H1 (cell line): Measurements from ENCODE around the gene KRTAP5-8. TPM values are rescaled to one million over a fixed set of nuclear protein-coding genes. Genes with fewer than 3 reads are reported as not detected.

ENCODE experiments used
- CTCF ChIA-PET: fragments of 300-600 bp; sonication (Branson Sonifier 250); formaldehyde crosslinking; loops from one replicate; lab custom pipeline; 2021; ENCODE audit not compliant: partially characterized antibody; lab: Charles Lee
- POLR2A ChIA-PET: fragments of 300-600 bp; sonication (Branson Sonifier 250); formaldehyde crosslinking; loops from one replicate; lab custom pipeline; 2021; ENCODE audit warnings: inconsistent platforms; ENCODE audit not compliant: partially characterized antibody; lab: Charles Lee
- DNase-seq, 2 experiments: peaks; one replicate each; pipeline versions ENCODE4 v3.0.0 to v3.0.0-alpha.2; 2010 to 2022; ENCODE audit warnings: low spot score in 2 of 2, low read depth in 1 of 2, mixed read lengths in 1 of 2
- FAIRE-seq: peaks from 2 replicates; lab custom pipeline; 2011; peaks lifted over from hg19 to GRCh38; lab: Jason Lieb, UNC
- H2AFZ ChIP-seq: 2 replicates; pipeline ENCODE4 v1.8.1; 2012; ENCODE audit warnings: low read length, inconsistent platforms
- H2AK5ac ChIP-seq: 2 replicates; pipeline ENCODE4 v1.6.1; 2013; ENCODE audit warnings: low read depth, low read length
- H2BK120ac ChIP-seq: replicated peaks from 2 replicates; pipeline ENCODE3; 2013; ENCODE audit warnings: low read depth, low read length, inconsistent platforms
- H2BK12ac ChIP-seq: 2 replicates; pipeline ENCODE4 v1.6.1; 2013; ENCODE audit warnings: low read depth, low read length
- H2BK15ac ChIP-seq: 2 replicates; pipeline ENCODE4 v1.6.1; 2013; ENCODE audit warnings: low read length
- H2BK20ac ChIP-seq: 2 replicates; pipeline ENCODE4 v1.6.1; 2013; ENCODE audit warnings: low read length
- H2BK5ac ChIP-seq: 2 replicates; pipeline ENCODE4 v1.6.1; 2013; ENCODE audit warnings: low read depth, low read length
- H3K14ac ChIP-seq: 2 replicates; pipeline ENCODE4 v1.6.1; 2013; ENCODE audit warnings: inconsistent platforms; ENCODE audit not compliant: insufficient read length
- H3K18ac ChIP-seq: 2 replicates; pipeline ENCODE4 v1.6.1; 2013; ENCODE audit warnings: low read length; ENCODE audit errors: extremely low read depth
- H3K23ac ChIP-seq: 2 replicates; pipeline ENCODE4 v1.6.1; 2013; ENCODE audit warnings: inconsistent platforms; ENCODE audit not compliant: insufficient read length
- H3K23me2 ChIP-seq: 2 replicates; pipeline ENCODE4 v1.6.1; 2013; ENCODE audit warnings: low read depth, low read length
- H3K27ac ChIP-seq: 2 replicates; pipeline ENCODE4 v1.6.1; 2011; ENCODE audit warnings: low read depth, low read length, inconsistent platforms
- H3K27me3 ChIP-seq, 4 experiments: replicated peaks in 1 of 4; 1 replicate in 1 of 4; 2 replicates in 3 of 4; pipeline versions ENCODE4 v1.6.1 to v1.8.1; 2011 to 2013; ENCODE audit warnings: low read length in 3 of 4, mild to moderate bottlenecking in 3 of 4, inconsistent platforms in 2 of 4, mixed read lengths in 2 of 4, moderate library complexity in 1 of 4; ENCODE audit not compliant: control insufficient read depth in 3 of 4, insufficient read depth in 3 of 4; ENCODE audit errors: extremely low read depth in 1 of 4
- H3K36me3 ChIP-seq, 4 experiments: 2 replicates each; pipeline versions ENCODE4 v1.6.1 to v1.8.1; 2011 to 2013; ENCODE audit warnings: mild to moderate bottlenecking in 4 of 4, low read length in 3 of 4, moderate library complexity in 2 of 4, control low read depth in 1 of 4, inconsistent platforms in 1 of 4; ENCODE audit not compliant: insufficient read depth in 4 of 4, control insufficient read depth in 2 of 4
- H3K4ac ChIP-seq: replicated peaks from 2 replicates; pipeline ENCODE3; 2013; ENCODE audit warnings: low read length, low read depth, mixed read lengths, inconsistent platforms; ENCODE audit not compliant: insufficient read length
- H3K4me1 ChIP-seq, 4 experiments: replicated peaks in 1 of 4; 1 replicate in 1 of 4; 2 replicates in 3 of 4; pipeline versions ENCODE4 v1.6.1 to v1.8.1; 2011 to 2013; ENCODE audit warnings: low read length in 3 of 4, inconsistent platforms in 2 of 4, mixed read lengths in 1 of 4; ENCODE audit not compliant: insufficient read depth in 4 of 4, control insufficient read depth in 3 of 4
- H3K4me2 ChIP-seq, 2 experiments: 2 replicates each; pipeline versions ENCODE4 v1.6.1 to v1.8.1; 2011 to 2013; ENCODE audit warnings: low read depth in 2 of 2, low read length in 2 of 2, control low read depth in 1 of 2, inconsistent platforms in 1 of 2, mild to moderate bottlenecking in 1 of 2; ENCODE audit not compliant: insufficient read depth in 1 of 2
- H3K4me3 ChIP-seq, 4 experiments: fragments of 200-600, 300-600 bp in 1 of 4; sonication (generic), shearing (Covaris generic), sonication (Bioruptor Twin) in 1 of 4; 2 replicates each; pipeline versions ENCODE4 v1.5.1 to v1.8.1; 2011 to 2016; ENCODE audit warnings: low read length in 4 of 4, low read depth in 3 of 4, control low read depth in 2 of 4, inconsistent platforms in 2 of 4, mild to moderate bottlenecking in 2 of 4, mixed read lengths in 1 of 4, moderate library complexity in 1 of 4; ENCODE audit not compliant: insufficient read depth in 2 of 4; ENCODE audit errors: extremely low read depth in 1 of 4
- H3K56ac ChIP-seq: replicated peaks from 2 replicates; pipeline ENCODE3; 2013; ENCODE audit warnings: low read depth, mild to moderate bottlenecking, mixed read lengths, low read length, inconsistent platforms; ENCODE audit not compliant: insufficient read length
- H3K79me1 ChIP-seq: 2 replicates; pipeline ENCODE4 v1.6.1; 2013; ENCODE audit warnings: low read depth, low read length, control low read depth
- H3K79me2 ChIP-seq, 2 experiments: 2 replicates each; pipeline versions ENCODE4 v1.6.1 to v1.8.1; 2012 to 2013; ENCODE audit warnings: low read length in 2 of 2, mild to moderate bottlenecking in 2 of 2, inconsistent platforms in 1 of 2; ENCODE audit not compliant: insufficient read depth in 2 of 2, control insufficient read depth in 1 of 2
- H3K9ac ChIP-seq, 4 experiments: replicated peaks in 1 of 4; 1 replicate in 1 of 4; 2 replicates in 3 of 4; pipeline versions ENCODE4 v1.6.1 to v1.8.1; 2011 to 2013; ENCODE audit warnings: low read depth in 3 of 4, low read length in 3 of 4, control low read depth in 2 of 4, mild to moderate bottlenecking in 2 of 4, moderate library complexity in 2 of 4, inconsistent platforms in 1 of 4; ENCODE audit errors: extremely low read depth in 1 of 4
- H3K9me3 ChIP-seq, 2 experiments: 2 replicates each; pipeline versions ENCODE4 v1.6.1 to v1.8.1; 2012 to 2013; ENCODE audit warnings: mild to moderate bottlenecking in 2 of 2, moderate library complexity in 2 of 2, control low read depth in 1 of 2, inconsistent platforms in 1 of 2, low read depth in 1 of 2, low read length in 1 of 2, mixed read lengths in 1 of 2; ENCODE audit not compliant: insufficient read depth in 2 of 2
- H4K20me1 ChIP-seq, 2 experiments: replicated peaks in 1 of 2; 2 replicates each; pipeline versions ENCODE3 to v1.8.1; 2011 to 2013; ENCODE audit warnings: inconsistent platforms in 2 of 2, low read length in 2 of 2, mild to moderate bottlenecking in 1 of 2; ENCODE audit not compliant: insufficient read depth in 2 of 2, control insufficient read depth in 1 of 2
- H4K5ac ChIP-seq: 2 replicates; pipeline ENCODE4 v1.6.1; 2013; ENCODE audit warnings: low read length, low read depth, mixed read lengths, inconsistent platforms; ENCODE audit not compliant: insufficient read length
- H4K8ac ChIP-seq: 2 replicates; pipeline ENCODE4 v1.8.0; 2013; ENCODE audit warnings: mild to moderate bottlenecking, moderate library complexity, low read length, inconsistent platforms; ENCODE audit not compliant: insufficient read depth; ENCODE audit errors: extremely low read depth
- H4K91ac ChIP-seq: replicated peaks from 2 replicates; pipeline ENCODE3; 2013; ENCODE audit warnings: low read length, mixed read lengths, inconsistent platforms; ENCODE audit not compliant: insufficient read length
- BRCA1 ChIP-seq: IDR thresholded peaks from 2 replicates; pipeline ENCODE4 v1.6.1; 2012; ENCODE audit warnings: low read depth, low read length, improper control_type of control experiment
- CHD2 ChIP-seq: IDR thresholded peaks from 2 replicates; pipeline ENCODE4 v1.6.1; 2012; ENCODE audit warnings: low read length, improper control_type of control experiment
- GTF2F1 ChIP-seq: IDR thresholded peaks from 2 replicates; pipeline ENCODE4 v1.6.1; 2012; ENCODE audit warnings: low read depth, low read length, improper control_type of control experiment, borderline replicate concordance
- JUND ChIP-seq: IDR thresholded peaks from 2 replicates; pipeline ENCODE4 v1.6.1; 2011; ENCODE audit warnings: mild to moderate bottlenecking, improper control_type of control experiment, low read length
- KDM1A ChIP-seq: fragments of 200-600, 300-600 bp; sonication (generic); IDR thresholded peaks from 2 replicates; pipeline ENCODE4 v1.7.1; 2016; ENCODE audit warnings: mild to moderate bottlenecking, low read length, borderline replicate concordance
- KDM4A ChIP-seq: IDR thresholded peaks from one replicate; pipeline ENCODE4 v1.7.1; 2012; ENCODE audit warnings: low read depth, mild to moderate bottlenecking, moderate library complexity, low read length, inconsistent platforms; ENCODE audit not compliant: severe bottlenecking
- MAX ChIP-seq: IDR thresholded peaks from 2 replicates; pipeline ENCODE4 v1.6.1; 2012; ENCODE audit warnings: inconsistent platforms
- RNF2 ChIP-seq: fragments of 200-900, 300-1000 bp; sonication (generic); IDR thresholded peaks from 2 replicates; pipeline ENCODE4 v1.7.1; 2016; ENCODE audit warnings: borderline replicate concordance, low read depth, mild to moderate bottlenecking, antibody characterized with exemption, low read length; ENCODE audit not compliant: poor library complexity, severe bottlenecking; ENCODE audit errors: missing control alignments
- SRF ChIP-seq: IDR thresholded peaks from 2 replicates; pipeline ENCODE4 v1.6.1; 2011; ENCODE audit warnings: mild to moderate bottlenecking, low read depth, low read length, moderate library complexity
- YY1 ChIP-seq: IDR thresholded peaks from 2 replicates; pipeline ENCODE4 v1.6.1; 2011; ENCODE audit warnings: low read depth, mild to moderate bottlenecking, low read length
- WGBS, 2 experiments: shearing (Covaris generic) in 1 of 2; methylation state at CpG; one replicate each; pipeline versions ENCODE4 v1.1.6 to v1.1.7; 2013 to 2015; ENCODE audit warnings: low lambda C conversion rate in 2 of 2, mixed read lengths in 2 of 2, inconsistent platforms in 1 of 2, low coverage in 1 of 2, missing lambda C conversion rate in 1 of 2; ENCODE audit not compliant: insufficient replicate concordance in 2 of 2, insufficient coverage in 1 of 2, insufficient read length in 1 of 2; ENCODE audit errors: extremely low coverage in 1 of 2, missing lambda C conversion rate in 1 of 2; 5-methylcytosine and 5-hydroxymethylcytosine counted together
- polyA plus RNA-seq, 7 experiments: library from polyadenylated mRNA; depleted of rRNA in 3 of 7; stranded (reverse) in 5 of 7; unstranded in 2 of 7; fragments of >200 nt in 5 of 7; fragments of 200-250 nt in 2 of 7; gene quantifications; 1 replicate in 5 of 7; 2 replicates in 1 of 7; 4 replicates in 1 of 7; pipeline versions ENCODE4 v1.2.1 to v1.2.3, GENCODE V29; 2011 to 2013; ENCODE audit warnings: missing spikeins in 2 of 7, mixed read lengths in 2 of 7
- total RNA-seq: library from RNA; stranded (reverse); fragmentation: NEBNext Ultra II Directional; extraction: Animal tissue kit (Norgen Biotek cat#: 25700); gene quantifications from 2 replicates; pipeline ENCODE4 v1.2.1, GENCODE V29; 2021

Gene KRTAP5-8
- total and polyA plus RNA-seq, 2 of the 8 experiments (the other 6 are each of a cell fraction or from before 2014, with no cell fraction given) = not detected

GRCh38 chr11:71537537-71537936 lies 288 bp upstream of the KRTAP5-8 start:
- Histone ChIP-seq H3K9ac (no peak overlapping the region), H3K4ac (no peak overlapping the region), H3K36me3 (no peaks in the 10 kb centered on the region), H3K14ac (no peak overlapping the region), H2BK15ac (no peak overlapping the region), H3K79me2 (no peaks in the 10 kb centered on the region), H2BK5ac (no peak overlapping the region), H3K23ac (no peak overlapping the region), H3K56ac (no peak overlapping the region), H2BK20ac (no peak overlapping the region), H3K4me2 (no peak overlapping the region), H3K4me1 (no peaks in the 10 kb centered on the region), H4K8ac (no peak overlapping the region), H3K23me2 (no peaks in the 10 kb centered on the region), H2AK5ac (no peak overlapping the region), H4K20me1 (no peaks in the 10 kb centered on the region), H2AFZ (no peak overlapping the region), H2BK120ac (no peak overlapping the region), H4K5ac (no peak overlapping the region), H2BK12ac (no peak overlapping the region), H3K27me3 (no peaks in the 10 kb centered on the region), H3K4me3 (no peak overlapping the region), H3K18ac (no peak overlapping the region), H3K9me3 (no peaks in the 10 kb centered on the region), H3K79me1 (no peaks in the 10 kb centered on the region), H4K91ac (no peak overlapping the region), H3K27ac (no peak overlapping the region)
- ChIA-PET CTCF (interaction anchor here (1.6 kb wide), 1 partner anchor 10 kb away, joined by 4 read pairs; no protein-coding TSS in a partner anchor), POLR2A (no interaction called here)
- WGBS, 2 experiments = 87% methylated on average over 9 of the region's 9 CpGs; no CpG with 5 or more reads in 1 of the 2 experiments
- no peak for FAIRE-seq
- DNase-seq = peak in 1 of 2 experiments; percentile 40
- no peak for TF ChIP-seq YY1
- no peak for TF ChIP-seq JUND
- no peak for TF ChIP-seq BRCA1
- TF ChIP-seq RNF2 = no peak
- no peak for TF ChIP-seq CHD2
- no peak for TF ChIP-seq MAX
- TF ChIP-seq SRF = no peak
- TF ChIP-seq KDM1A = no peak
- no peak for TF ChIP-seq KDM4A
- TF ChIP-seq GTF2F1 = no peak
